ENCODE measurements around the gene SNTG2. TPM values are rescaled to one million over a fixed set of nuclear protein-coding genes. Genes with fewer than 3 reads are reported as not detected.

Gene SNTG2
- total RNA-seq, 1 donor, result 0.09 TPM

GRCh38 chr2:974502-974901 lies 23.9 kb downstream of the SNTG2 start:
- no peak for TF ChIP-seq CTCF (IDR thresholded peaks at IDR 0.05; ENCODE audit: insufficient read depth, low read length)
- DNase-seq (ENCODE audit: low read depth), result no peak

GRCh38 chr2:975095-975494 lies 24.4 kb downstream of the SNTG2 start:
- DNase-seq (ENCODE audit: low read depth), result no peak
- H3K4me3 ChIP-seq (ENCODE audit: low read depth, low read length), result no peak overlapping the region
- no peak for TF ChIP-seq CTCF (IDR thresholded peaks at IDR 0.05; ENCODE audit: insufficient read depth, low read length)

More at GRCh38 chr2:974502-974901, 23.9 kb downstream of the SNTG2 start:
- no peak overlapping the region for H3K4me3 ChIP-seq (ENCODE audit: low read depth, low read length)

GRCh38 chr2:979069-979928 lies 28.6 kb downstream of the SNTG2 start:
- TF ChIP-seq CTCF (IDR thresholded peaks at IDR 0.05; ENCODE audit: insufficient read depth, low read length), result no peak
- no peak overlapping the region for H3K4me3 ChIP-seq (ENCODE audit: low read depth, low read length)
- DNase-seq (ENCODE audit: low read depth), result no peak

- DNase-seq (ENCODE audit: low read depth), result no peak
- H3K4me3 ChIP-seq (ENCODE audit: low read depth, low read length), result no peak overlapping the region
- TF ChIP-seq CTCF (IDR thresholded peaks at IDR 0.05; ENCODE audit: insufficient read depth, low read length), result no peak
Measured at GRCh38 chr2:980176-980575, 29.5 kb downstream of the SNTG2 start.

GRCh38 chr2:981258-981657 lies 30.6 kb downstream of the SNTG2 start:
- no peak for DNase-seq (ENCODE audit: low read depth)
- no peak for TF ChIP-seq CTCF (IDR thresholded peaks at IDR 0.05; ENCODE audit: insufficient read depth, low read length)
- no peak overlapping the region for H3K4me3 ChIP-seq (ENCODE audit: low read depth, low read length)

- no peak for DNase-seq (ENCODE audit: low read depth)
- no peak for TF ChIP-seq CTCF (IDR thresholded peaks at IDR 0.05; ENCODE audit: insufficient read depth, low read length)
- H3K4me3 ChIP-seq (ENCODE audit: low read depth, low read length), result no peak overlapping the region
Measured at GRCh38 chr2:981759-982158, 31.1 kb downstream of the SNTG2 start.
